Measurements from ENCODE around the gene SEC62.

The SEC62 gene, protein sequence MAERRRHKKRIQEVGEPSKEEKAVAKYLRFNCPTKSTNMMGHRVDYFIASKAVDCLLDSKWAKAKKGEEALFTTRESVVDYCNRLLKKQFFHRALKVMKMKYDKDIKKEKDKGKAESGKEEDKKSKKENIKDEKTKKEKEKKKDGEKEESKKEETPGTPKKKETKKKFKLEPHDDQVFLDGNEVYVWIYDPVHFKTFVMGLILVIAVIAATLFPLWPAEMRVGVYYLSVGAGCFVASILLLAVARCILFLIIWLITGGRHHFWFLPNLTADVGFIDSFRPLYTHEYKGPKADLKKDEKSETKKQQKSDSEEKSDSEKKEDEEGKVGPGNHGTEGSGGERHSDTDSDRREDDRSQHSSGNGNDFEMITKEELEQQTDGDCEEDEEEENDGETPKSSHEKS

DNA sequence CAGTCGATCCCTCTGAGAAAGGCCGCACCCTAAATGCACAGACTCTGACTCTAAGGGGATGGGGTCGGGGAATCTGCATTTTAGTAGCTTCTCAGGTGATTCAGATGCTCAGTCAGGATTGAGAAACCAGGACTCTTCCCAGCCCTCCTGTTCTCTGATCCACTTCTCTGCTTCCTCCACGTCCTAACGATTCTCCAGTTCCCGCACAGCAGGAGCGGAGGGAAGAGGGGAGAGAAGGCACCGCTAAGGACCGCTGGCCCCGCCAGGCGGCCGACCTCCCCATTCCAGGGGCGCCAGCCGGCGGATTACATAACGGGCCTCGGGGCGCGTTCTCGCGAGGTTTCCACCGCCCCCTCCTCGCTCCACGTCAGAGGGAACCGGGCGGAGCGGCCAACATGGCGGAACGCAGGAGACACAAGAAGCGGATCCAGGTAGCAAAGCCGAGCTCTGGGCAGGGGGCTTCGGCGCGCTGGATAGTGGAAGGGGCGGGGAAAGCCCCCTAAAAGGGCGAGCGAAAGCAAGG, at the start of gene SEC62:
SEC62 (plus strand) TSS at position 380 of the 523 bp plus-strand sequence; CDS start at position 396, 16 bp downstream.
- peak; percentile 80 for DNase-seq

DNA sequence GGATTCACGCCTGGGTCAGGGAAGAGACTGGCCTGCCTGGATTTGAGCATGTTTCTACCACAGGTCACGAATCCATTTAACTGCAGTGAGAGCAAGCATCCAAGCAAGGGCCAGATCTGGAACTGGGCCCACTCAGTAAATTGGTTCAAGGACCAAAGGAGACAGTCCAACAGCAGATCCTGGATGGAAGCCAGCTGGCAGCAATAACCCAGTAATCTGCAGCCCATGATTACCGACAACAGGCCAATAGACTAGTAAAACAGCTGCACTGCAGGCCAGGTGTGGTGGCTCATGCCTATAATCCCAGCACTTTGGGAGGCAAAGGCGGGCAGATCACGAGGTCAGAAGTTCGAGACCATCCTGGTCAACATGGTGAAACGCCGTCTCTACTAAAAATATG, 43.4 kb upstream of the SEC62 start:
- no peak for DNase-seq

DNA sequence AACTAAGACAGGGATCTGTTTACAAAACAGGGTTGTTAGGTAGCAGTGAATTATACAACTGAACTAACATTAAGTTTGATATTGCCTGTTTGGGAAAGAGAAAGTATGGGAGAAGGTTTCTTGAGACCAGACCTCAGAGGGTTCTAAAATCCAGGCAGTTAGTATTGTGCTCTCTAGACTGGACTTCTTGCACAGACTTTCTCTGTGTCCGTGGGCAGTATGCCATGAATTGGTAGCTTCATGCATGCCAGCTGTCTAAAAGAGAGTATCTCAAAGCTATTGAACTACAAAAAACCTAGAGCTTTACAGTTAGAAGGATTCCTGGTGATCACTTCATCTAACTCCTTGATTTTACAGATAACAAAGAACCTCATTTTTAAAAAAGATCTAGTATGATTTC, 42.8 kb upstream of the SEC62 start:
- no peak for DNase-seq

DNA sequence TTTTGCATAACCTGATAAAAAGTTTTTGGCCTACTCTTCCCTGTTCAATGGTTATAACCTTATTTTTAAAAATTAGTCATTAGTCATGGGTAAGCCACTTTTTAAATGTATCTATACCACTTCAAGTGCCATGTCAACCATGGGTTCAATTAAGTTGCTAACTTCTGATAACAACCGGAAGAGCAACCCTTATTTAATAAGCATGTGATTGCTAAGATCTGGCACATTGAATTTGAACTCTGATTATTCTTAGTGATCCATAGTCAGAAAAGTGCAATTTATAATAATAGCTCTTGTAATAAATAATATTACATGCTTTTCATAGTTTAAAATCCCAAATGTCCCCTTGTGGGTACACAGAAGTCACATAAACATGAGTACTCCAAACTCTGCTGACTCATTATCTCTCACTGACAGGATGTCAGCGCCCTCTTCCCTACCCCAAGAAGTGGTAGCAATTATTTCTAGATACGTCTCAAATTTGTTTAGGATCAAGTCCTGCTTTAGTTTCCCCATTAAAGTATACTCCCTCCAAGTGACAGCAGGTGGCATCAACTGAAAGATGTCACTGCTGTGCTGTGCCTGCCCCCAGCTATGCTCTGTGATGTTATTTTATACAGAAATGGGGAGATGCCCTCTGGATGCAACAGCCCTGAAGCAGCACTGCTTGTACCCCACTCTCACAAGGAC, 36.6 kb upstream of the SEC62 start:
- no peak for DNase-seq

DNA sequence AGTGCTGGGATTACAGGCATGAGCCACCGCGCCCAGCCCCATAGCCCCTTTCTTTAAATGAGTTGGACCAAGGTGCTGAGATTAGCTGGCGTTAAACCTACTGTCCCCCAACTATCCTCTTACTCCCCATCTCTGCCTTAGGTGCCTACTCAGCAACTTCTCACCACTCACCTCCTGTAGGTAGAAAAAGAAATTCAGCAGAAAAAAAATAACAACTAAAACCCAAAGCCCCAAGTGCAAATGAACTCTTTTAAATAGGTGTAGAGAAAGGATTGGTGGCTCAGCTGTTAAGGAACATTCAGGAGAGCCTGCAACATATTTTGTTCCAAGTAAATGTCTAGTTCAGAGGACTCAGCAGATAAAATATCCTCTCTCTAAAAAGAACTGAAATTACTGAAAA, 35.8 kb upstream of the SEC62 start:
- no peak for DNase-seq

DNA sequence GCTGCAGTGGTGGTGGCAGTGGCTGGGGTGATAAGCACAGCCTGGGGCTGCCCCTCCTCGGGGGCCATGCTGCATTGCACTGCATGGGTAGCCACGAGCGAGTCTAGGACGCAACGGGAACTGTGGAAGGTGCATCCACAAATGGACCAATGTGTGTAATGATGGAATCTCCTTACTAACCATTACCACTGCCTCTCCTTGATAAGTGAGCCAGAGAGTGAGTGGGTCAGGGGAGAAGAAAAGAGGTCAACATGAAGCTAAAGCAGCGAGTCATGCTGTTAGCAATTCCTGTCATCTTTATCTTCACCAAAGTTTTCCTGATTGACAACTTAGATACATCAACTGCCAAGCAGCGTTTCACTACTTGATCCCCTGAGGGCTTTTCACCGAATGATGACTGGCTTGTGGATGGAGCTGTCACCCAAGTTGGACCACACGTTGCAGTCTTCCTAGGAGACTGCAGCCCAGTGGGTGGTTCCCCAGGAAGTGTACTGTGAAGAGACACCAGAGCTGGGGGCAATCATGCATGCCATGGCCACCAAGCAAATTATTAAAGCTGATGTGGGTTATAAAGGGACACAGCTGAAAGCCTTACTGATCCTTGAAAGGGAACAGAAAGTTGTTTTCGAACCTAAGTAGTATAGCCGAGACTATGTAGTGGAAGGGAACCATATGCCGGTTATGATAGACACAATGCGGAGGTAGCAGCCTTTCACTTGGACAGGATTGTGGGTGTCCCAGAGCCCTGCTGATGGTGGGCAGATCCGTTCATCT, 34.7 kb upstream of the SEC62 start:
- no peak for DNase-seq

DNA sequence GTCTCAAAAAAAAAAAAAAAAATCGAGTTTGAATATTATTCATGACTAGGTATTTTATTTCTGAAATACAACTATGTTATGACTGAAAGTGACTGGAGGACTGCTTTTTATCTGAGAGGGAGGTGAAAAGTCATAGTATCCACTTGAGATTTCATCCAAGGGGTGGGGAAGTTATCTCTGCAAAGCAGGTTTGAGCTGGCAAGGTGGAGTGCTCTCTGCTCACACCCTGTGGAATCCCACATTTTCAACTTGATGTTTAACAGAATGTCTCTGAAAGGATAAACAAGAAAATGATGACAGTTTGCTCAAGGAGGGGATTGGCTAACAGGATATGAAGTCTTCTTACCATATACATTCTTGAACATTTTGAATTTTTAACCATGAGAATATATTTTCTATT, 27.3 kb upstream of the SEC62 start:
- DNase-seq, result no peak

DNA sequence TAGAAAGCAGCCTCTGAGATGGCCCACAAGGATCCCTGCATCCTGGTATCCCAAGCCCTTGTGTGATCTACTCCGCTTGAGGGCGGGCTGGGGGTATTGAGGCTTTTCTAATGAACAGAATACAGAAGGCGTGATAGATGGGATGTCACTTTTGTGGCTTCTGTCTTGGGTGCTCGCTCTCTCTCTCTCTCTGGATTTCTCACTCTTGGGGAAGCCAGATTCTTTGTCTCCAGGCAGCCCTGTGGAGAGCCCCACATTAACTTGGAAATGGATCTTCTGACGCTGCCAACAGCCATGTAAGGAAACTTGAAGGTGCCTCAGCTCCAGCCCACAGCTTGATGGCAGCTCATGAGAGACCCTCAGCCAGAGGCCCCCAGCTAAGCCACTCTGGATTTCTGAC, 26.9 kb upstream of the SEC62 start:
- no peak for DNase-seq

DNA sequence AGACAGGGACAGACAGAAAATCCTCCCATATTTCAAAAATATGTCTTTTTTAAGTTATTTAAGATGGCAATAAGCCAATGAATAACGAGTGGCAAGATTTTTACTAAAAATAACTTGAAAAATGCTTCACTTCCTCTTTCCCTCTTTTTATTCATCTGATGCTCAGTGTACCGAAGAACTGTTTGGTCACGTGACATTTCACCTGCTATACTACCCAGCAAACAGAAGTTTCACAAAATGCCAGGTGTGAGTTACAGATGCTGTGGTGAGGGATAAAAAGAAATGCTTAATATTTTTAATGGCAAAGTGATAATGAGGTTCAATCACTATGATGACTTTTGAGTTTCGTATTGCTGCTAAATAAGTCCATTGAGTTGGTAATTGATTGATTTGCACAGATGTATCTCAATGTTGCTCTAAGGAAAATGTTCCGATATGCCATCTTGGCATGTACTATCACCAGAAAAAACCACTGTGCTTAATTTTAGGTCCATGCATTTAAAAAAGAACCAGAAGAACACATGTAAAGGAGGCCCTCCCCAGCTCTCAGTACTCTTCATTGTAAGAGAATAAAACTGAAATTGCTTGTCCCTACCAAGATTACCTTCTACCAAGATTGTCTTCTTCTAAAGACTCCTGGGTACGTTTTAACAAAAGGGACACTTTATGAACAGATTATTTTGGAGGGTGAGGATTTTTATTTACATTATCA, 26.0 kb upstream of the SEC62 start:
- no peak for DNase-seq

DNA sequence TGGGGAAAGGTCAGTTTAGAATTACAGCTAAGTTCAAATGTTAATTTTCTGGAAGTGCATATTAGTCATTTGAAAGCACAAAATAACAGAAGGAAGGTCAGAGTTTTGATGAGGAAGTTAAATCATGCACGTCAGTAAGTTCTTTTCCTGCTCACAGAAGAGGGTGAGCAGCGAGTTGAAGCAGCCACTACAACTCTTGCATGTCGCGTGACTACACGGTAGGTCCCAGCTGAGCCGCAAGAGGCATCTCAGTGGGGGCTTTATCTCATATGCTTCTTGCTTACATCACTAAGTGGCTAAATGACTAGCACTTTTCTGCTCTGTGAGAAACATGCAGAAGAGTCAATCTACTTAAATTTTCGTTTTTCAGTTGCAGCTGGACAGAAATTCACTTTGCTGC, 21.3 kb upstream of the SEC62 start:
- DNase-seq, result no peak

DNA sequence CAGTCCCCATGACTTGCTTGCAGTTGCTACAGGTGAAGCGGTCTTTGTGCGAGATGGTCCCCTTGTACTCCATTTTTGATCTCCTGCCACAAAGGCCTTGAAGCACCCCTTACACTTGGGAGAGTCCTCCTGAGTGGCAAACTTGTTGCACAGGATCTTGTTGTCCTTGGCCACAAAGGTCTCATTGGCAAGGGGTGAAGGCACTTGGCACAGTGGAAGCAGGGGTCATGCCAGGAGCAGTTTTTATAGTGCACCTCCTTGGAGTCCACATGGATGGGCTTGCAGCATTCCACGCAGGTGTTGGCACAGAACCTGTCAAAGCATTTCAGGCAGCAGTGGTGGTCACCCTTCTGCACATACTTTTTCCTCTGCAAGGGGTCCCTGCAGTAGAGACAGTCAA, 20.3 kb upstream of the SEC62 start:
- DNase-seq, result no peak

DNA sequence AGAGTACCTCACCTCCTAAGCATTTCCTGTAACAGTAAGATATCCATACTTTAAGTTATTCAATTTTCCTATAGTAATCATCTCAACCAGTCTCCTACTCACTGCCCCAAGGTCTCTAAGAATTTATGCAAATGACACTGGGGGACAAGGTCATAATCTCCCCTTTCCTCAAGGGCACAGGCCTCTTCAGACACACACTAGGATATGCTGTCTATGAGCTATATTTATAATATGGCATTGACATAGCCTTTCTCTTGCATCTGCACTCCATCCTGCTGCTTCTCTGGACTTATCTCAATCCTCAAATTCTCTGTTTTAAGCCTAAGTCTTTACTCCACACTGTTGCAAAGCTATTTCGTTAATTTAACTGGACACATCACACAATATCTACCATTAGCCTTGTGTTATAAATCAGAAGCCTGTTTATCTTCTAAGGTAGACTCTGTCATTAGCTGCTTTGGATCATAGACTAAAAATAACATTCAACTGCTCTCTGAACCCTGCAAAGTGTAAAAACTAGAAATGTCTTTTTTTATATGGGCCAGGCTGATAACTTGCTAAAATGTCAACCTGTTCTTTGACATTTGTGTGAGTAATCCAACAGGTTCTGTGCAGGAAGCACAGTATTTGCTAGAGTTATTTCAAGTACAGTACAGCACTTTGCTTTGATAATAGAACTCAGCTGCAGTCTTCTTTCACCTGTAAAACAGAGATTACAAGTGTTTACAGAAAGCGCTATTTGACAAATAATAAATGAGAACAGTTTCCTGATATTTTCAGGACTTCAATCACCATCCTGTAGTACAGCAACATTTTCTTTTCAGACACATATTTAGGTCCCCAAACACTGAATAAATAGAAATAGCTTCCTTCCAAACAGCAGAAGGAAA, 17.8 kb upstream of the SEC62 start:
- DNase-seq, result no peak

DNA sequence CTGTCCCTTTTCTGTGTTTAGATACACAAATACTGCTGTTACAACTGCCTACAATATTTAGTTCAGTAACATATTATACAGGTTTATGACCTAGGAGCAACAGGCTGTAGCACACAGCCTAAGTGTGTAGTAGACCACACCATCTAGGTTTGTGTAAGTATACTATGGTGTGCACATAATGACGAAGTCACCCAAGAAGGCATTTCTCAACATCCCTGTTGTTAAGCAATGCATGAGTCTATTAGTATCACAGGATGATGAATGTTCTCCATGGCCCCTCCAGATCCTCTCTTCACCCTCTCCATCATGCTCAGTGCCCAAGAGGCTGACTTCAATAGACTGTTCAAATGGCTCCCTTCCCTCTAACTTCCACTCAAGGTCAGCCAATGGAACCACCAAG, 14.6 kb upstream of the SEC62 start:
- DNase-seq, result no peak

DNA sequence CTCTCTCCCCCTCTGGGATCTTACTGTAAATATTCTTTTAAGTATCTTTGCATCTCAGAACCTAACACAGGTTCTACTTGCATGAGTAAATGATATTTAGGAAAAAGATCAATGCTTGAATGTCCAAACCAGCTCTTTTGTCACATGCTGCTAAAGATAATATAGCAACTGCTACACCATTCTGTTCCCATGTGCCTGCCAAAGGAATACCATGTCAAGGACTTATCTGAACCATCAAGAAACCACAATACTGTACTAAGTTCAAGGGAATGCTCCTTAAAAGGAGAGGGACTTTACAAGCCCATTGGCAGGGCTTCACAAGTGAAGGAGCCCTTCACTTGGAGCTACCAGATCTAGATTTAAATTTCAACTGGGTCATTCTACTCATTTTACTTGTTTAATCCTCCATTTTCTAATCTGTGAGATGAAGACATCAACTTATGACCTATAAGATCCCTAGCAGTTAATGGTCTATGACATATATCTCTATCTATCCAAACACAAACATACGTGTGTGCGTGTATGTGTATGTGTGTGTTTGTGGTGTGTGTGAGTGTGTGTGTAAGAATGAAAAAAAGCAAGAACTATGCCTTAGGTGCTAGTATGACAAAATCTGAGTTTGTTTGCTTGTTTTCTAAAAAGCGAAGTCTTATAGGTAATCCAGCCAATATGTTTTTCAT, 13.0 kb upstream of the SEC62 start:
- no peak for DNase-seq

DNA sequence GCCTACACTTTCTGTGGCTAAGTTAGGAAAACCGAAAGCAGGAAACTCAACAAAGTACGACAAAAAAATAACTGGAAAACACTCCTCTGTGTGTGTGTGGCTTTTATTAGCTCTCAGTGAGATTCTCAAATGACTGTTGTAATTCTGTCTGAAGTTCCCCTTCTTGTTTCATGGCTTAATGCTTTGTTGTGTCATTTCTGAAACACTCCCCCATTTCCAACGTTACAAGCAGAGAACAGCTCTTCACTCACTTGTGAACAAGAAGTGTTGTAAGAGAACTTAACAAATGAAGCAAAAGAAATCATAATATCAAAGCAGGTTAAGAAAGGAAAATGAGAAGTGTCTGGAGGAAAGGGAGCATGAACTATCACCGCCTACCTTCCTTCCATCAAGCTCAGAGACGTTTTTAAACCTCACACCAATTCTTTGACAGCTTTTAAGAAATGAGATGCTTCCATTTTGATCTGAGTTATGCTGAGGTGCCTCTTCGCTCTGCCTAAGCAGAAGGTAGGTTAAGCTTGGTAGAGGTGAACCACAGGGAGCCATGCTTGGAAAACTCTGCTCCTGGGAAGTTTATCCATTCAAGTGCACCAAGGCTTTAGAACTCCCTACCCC, 12.4 kb upstream of the SEC62 start:
- DNase-seq, result no peak

DNA sequence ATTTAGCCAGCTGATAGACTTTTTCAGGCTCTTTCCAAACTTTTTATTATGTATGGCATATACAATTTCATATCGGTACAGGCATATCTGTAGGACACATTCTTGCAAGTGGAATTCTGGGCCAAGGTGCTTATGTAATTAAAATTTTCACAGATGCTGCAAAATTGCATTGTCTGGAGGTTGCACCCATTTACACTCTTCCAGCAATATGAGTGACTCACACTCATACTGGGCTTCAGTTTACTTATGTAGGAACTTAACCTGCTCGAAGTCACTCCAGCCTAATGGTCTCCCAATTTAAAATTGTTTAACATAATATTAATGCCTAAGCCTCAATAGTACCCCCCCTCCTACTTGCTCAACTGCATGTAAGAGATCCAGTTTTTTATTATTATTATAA, 11.2 kb upstream of the SEC62 start:
- DNase-seq, result no peak

DNA sequence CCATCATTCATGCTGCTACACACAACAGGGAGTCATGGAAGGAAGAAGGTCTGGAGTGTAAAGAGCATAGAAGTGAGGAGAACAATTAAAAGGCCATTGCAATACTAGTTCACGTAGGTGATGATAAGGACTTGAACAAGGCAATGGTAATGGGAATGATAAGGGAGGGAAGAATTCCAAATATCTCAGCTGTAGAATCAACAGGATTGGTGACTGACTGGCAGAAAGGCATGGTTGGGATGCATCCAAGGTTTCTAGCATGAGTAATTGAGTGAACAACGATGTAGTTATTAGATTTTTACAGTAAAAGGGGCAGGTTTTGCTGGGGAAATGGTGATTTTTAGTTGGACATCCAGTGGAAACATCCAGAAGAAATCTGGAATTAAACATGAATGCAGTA, 2.4 kb upstream of the SEC62 start:
- no peak for DNase-seq

DNA sequence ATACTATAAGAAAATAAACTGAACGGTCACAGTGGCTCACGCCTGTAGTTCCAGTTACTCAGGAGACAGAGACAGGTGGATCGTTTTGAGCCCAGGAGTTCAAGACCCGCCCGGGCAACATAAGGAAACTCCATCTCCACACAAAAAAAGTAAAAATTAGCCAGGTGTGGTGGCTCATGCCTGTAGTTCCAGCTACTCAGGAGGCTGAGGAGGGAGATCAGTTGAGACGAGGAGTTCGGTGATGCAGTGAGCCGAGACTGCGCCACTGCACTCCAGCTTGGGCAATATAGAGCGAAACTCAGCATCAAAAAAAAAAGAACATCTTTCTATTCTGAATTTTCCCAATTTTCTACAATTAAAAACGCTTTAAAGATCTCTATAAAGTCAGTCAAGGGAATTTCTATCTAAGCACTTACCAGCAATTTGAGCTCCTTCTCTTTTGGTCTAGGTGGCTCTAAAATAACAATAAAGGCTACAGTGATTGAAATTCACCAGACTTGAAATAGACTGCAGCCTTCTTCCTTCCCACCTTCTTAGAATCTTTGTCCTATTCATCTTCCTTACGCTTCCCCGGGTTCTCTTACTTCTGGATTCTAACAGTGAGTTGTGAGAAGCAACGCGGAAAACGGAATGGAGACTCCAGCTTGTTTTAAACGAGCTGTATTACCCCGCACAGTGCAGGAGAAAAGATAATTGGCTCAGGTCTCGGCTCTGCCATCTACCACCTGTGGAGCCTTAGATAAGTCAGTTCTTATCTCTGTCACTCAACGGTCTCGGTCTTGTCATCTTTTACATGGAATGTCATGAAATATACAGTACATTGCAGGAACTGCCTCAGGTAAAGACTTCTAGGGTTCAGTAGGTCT, 812 bp upstream of the SEC62 start:
- DNase-seq, result no peak
